COR-L47 (cell line): Measurements from ENCODE around the gene CLEC20A.
"Not testable (repeated sequence)": the region's sequence is repeated elsewhere in the genome, so short reads cannot be mapped to it uniquely, and the experiment has no call there.

Experiments used
- DNase-seq: peaks from one replicate; lab custom pipeline; 2025; lab: John Stamatoyannopoulos, UW

CLEC20A gene

GRCh38 chr1:178529364-178530036, 32.7 kb upstream of the CLEC20A start:
- DNase-seq = no peak

GRCh38 chr1:178528953-178529335, 32.2 kb upstream of the CLEC20A start:
- DNase-seq = no peak

DNA sequence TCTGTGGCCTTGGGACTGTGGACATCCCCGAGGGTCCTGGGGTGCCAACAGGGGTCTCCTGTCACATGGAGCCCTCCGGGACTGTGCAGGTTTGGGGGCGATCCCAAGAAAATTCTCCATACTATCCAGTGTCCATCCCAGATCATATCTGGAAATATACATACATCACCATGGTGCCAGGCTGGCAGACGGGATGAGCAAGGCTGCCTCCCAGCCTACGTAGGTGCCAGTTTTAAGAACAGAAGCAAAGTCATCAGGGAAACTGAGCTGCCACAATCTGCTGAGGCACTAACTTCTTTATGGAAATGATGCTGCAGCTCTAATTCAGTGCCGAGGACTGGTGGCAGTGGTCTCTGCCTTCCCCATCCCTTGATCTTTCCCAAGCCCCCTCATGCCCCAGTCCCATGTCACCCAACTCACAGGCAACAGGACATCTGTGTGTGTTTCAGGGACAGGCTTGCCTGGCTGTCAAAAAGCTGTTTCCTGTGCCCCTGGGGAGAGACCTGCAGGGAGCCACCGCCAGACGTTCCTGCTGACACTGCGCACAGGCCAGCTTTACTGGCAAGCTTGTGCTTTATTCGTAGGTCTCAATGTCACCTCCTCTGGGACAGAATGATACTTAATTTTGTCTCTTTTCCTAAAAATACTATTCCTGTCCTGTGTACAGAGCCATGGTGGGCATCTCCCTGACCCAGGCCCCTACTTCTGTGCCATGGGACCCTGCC, 31.6 kb upstream of the CLEC20A start:
- DNase-seq = peak; percentile 46

- DNase-seq = no peak
Observed at GRCh38 chr1:178527117-178527516, 30.4 kb upstream of the CLEC20A start.

DNA sequence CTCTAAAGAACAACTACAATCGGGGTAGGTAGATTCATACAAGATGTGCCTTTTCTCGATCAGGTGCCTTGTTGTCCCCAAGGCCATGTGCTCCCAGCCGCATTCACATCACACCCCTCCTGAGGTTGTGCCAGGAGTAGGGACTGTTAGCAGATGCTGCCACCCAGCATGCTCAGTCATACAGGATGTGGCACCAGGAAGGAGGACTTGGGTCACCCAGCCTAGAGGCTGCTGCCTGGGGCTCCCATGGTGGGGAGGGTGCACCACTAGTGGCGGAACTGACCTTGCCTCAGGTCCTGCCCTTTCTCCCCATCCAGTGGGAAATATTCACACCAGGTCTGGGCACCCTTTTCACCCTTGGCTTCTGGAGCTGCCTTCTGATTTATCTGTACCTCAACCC, 24.5 kb upstream of the CLEC20A start:
- no peak for DNase-seq

DNA sequence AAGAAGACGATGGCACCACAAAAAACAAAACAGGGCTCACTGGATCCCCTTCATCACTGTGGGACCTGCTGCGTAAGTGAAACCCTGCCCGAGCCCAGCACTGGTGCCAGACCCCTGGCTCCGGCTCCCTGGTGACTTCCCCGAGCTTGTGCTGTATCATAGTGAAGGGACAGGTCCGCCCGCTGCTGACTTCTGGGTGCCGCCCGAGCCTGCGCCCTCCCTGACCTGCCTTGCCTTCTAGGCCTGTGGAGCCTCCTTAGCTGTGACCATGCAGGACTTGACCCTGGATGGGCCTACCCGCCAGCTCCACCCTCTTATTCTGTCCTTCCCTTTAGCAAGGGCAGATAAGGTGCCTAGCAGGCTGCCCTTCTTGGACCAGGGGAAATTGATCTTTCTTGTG, 24.0 kb upstream of the CLEC20A start:
- DNase-seq = no peak

DNA sequence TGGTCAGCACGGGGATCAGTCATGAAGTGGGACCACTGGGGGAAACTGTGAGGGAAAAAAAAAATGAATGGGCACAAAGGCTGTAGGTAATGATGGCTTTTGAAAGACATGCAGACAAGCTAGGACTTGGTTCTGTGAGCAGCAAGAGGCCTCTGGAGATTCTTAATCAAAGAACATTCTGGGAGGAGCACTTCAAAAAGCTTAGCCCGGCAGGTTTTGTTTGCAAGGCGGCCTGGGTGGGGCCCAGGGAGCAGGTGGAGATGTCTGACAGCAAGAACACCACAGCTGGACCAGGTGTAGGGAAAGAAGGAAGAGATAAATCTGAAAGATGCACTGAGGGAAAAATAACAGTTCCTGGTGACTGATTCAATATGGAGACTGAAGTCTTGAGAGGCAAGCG, 22.1 kb upstream of the CLEC20A start:
- DNase-seq = peak; percentile 25

GRCh38 chr1:178516110-178516509, 19.3 kb upstream of the CLEC20A start:
- no peak for DNase-seq

DNA sequence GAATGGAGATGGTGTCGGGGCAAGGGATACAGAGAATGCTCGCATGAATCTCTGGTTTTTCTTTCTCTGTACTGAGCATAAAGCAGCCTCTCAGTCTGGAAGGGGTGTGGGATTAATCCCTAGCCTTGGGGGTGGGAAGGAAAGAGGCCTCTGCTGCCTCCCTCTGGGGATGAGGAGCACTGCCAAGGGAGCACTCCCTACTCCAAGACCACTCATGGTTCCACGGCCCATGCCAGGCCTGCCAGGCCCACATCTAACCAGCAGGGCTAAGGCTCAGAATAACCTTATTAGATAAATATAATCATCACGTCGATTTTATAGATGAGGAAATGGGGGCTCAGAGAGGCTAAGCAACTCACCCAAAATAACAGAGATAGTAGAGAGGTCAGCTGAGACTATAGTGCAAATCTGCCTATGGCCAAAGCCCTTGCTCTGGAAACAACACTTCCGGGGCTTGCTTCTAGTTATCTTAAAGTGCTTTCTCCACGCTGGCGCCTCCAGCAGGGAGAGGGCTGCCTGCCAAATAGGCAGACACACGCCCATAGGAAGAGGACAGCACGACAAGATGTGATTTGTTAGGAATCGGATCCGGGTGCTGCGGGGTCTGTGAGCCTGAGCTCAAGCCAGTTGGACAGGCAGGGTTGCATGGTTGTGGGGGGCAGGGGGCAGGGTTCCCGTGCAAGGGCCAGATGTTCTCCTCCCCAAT, 16.7 kb upstream of the CLEC20A start:
- DNase-seq = no peak

- DNase-seq = no peak
Observed at GRCh38 chr1:178512566-178513277, 16.0 kb upstream of the CLEC20A start, which contains the start of gene TEX35. Gene TEX35, plus strand, starts transcription at chr1:178513109. Its CDS starts 80 bp downstream, at chr1:178513189.

DNA sequence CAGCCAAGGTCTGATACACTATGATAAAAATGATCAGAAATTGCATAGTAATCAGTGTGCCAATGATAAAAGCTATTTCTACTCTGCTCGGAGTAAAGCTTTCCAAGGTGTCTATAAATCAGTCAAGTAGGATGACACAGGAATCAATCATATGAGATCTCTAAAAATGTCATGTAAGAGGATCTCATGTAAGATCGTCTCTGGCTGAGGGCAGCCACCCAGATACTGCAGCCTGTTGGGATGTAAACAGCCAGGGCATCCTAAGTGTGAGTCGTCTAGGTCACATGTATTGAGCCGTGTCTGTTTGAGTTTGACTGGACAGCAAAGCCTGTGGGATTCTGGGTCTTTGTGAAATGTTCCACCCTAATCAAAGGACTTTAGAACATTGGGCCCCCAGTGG, 13.4 kb upstream of the CLEC20A start:
- DNase-seq = no peak

GRCh38 chr1:178509414-178510007, 12.7 kb upstream of the CLEC20A start:
- no peak for DNase-seq

- DNase-seq = no peak
Observed at GRCh38 chr1:178506669-178507068, 9.9 kb upstream of the CLEC20A start.

GRCh38 chr1:178506177-178506576, 9.4 kb upstream of the CLEC20A start:
- DNase-seq = no peak

GRCh38 chr1:178504286-178504685, 7.5 kb upstream of the CLEC20A start:
- no peak for DNase-seq

GRCh38 chr1:178503849-178504248, 7.1 kb upstream of the CLEC20A start:
- DNase-seq = no peak

GRCh38 chr1:178503316-178503715, 6.6 kb upstream of the CLEC20A start:
- DNase-seq = not testable (repeated sequence)

- DNase-seq = no peak
Observed at GRCh38 chr1:178502856-178503255, 6.1 kb upstream of the CLEC20A start.

DNA sequence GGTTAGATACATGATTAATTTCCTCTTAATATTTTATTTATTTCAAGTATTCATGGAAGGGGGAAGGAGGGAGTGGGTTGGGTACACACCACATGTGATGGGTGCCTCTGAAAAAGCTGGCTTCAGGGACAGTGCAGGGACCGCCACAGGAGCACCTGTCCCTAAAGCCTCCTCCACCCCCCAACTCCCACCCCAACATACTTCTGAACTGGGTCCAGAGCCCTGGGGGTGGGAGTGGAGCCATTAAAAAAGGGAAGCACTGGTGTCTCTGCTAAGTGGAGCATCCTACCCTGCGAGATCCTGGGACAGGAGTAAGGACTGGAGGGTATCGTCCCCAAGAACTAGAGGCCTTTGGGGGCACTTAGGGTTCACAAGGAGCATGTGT, 5.6 kb upstream of the CLEC20A start:
- DNase-seq = no peak

- peak; percentile 50 for DNase-seq
Observed at GRCh38 chr1:178501705-178502329, 5.1 kb upstream of the CLEC20A start.

- no peak for DNase-seq
Observed at GRCh38 chr1:178500936-178501554, 4.3 kb upstream of the CLEC20A start.
